Urinary bladder (tissue), 4 donors: ENCODE measurements around the gene TMSB4Y. TPM values are rescaled to one million over a fixed set of nuclear protein-coding genes. Genes with fewer than 3 reads are reported as not detected.

Source experiments
- DNase-seq: peaks from one replicate; pipeline ENCODE4 v3.0.0-alpha.2; 2015; ENCODE audit errors: extremely low spot score
- H3K27ac ChIP-seq: one replicate; pipeline ENCODE4 v1.5.1; 2013; ENCODE audit warnings: low read depth, mild to moderate bottlenecking, moderate library complexity
- H3K36me3 ChIP-seq: one replicate; pipeline ENCODE4 v1.6.1; 2013; ENCODE audit warnings: mild to moderate bottlenecking, moderate library complexity; ENCODE audit not compliant: insufficient read depth
- H3K4me1 ChIP-seq: one replicate; pipeline ENCODE4 v1.6.1; 2013; ENCODE audit warnings: mild to moderate bottlenecking, moderate library complexity; ENCODE audit not compliant: insufficient read depth
- H3K4me3 ChIP-seq: one replicate; pipeline ENCODE4 v1.5.1; 2013; ENCODE audit warnings: low read depth, low read length
- WGBS: extraction: QIAGEN DNeasy Blood & Tissue Kit; methylation state at CpG from one replicate; pipeline ENCODE4 v1.1.7; 2013; 5-methylcytosine and 5-hydroxymethylcytosine counted together
- polyA plus RNA-seq: library from polyadenylated mRNA; stranded (reverse); fragments of 200-250 nt; gene quantifications from one replicate; pipeline ENCODE4 v1.2.3, GENCODE V29; 2013
- total RNA-seq: library from RNA; depleted of rRNA; stranded (reverse); fragments of >200 nt; gene quantifications from one replicate; pipeline ENCODE4 v1.2.3, GENCODE V29; 2014
- donor health status: healthy with polysubstance abuse.
- donor health status: healthy.

The TMSB4Y gene
- total RNA-seq (not detected), polyA plus RNA-seq (3.3 TPM)

- DNase-seq: peak; percentile 48
- peak within 1 kb of the TSS; percentile 96 for H3K27ac ChIP-seq
- peak within 1 kb of the TSS; percentile 51 for H3K4me3 ChIP-seq
- WGBS: under 1% methylated on average over 28 of the region's 28 CpGs
- no peaks in the 10 kb centered on the region for H3K36me3 ChIP-seq
- H3K4me1 ChIP-seq: no peaks in the 10 kb centered on the region
These were observed at the start of gene TMSB4Y for GRCh38 chrY:13703568-13703968. Gene TMSB4Y (plus strand): TSS chrY:13703899.

- DNase-seq: no peak
- H3K4me1 ChIP-seq: no peaks in the 10 kb centered on the region
- no peak overlapping the region for H3K4me3 ChIP-seq
- no peaks in the 10 kb centered on the region for H3K36me3 ChIP-seq
- 97% methylated on average over 1 of the region's 1 CpG for WGBS
- no peak overlapping the region for H3K27ac ChIP-seq
These were observed 39.5 kb upstream of the TMSB4Y start for GRCh38 chrY:13664162-13664561.

GRCh38 chrY:13671122-13671521 is 32.6 kb upstream of the TMSB4Y start:
- H3K27ac ChIP-seq: no peak overlapping the region
- no peaks in the 10 kb centered on the region for H3K36me3 ChIP-seq
- 85% methylated on average over 2 of the region's 2 CpGs for WGBS
- H3K4me3 ChIP-seq: no peak overlapping the region
- no peaks in the 10 kb centered on the region for H3K4me1 ChIP-seq
- no peak for DNase-seq

- no peak overlapping the region for H3K27ac ChIP-seq
- 86% methylated on average over 11 of the region's 11 CpGs for WGBS
- no peaks in the 10 kb centered on the region for H3K36me3 ChIP-seq
- DNase-seq: no peak
- no peak overlapping the region for H3K4me3 ChIP-seq
- H3K4me1 ChIP-seq: no peaks in the 10 kb centered on the region
These were observed 1.4 kb upstream of the TMSB4Y start for GRCh38 chrY:13702276-13702675.

- Histone ChIP-seq H3K36me3 (no peaks in the 10 kb centered on the region), H3K27ac (peak overlapping the region; percentile 96), H3K4me1 (no peaks in the 10 kb centered on the region), H3K4me3 (peak overlapping the region; percentile 51)
- WGBS: under 1% methylated on average over 30 of the region's 30 CpGs
- DNase-seq: no peak
These were observed 627 bp downstream of the TMSB4Y start for GRCh38 chrY:13704121-13704930.

GRCh38 chrY:13705197-13705596 is 1.5 kb downstream of the TMSB4Y start:
- Histone ChIP-seq H3K4me1 (no peaks in the 10 kb centered on the region), H3K4me3 (peak overlapping the region; percentile 18), H3K36me3 (no peaks in the 10 kb centered on the region), H3K27ac (no peak overlapping the region)
- no peak for DNase-seq
- WGBS: 18% methylated on average over 8 of the region's 8 CpGs

- H3K4me1 ChIP-seq: no peaks in the 10 kb centered on the region
- no peaks in the 10 kb centered on the region for H3K36me3 ChIP-seq
- no peak overlapping the region for H3K4me3 ChIP-seq
- WGBS: 100% methylated on average over 1 of the region's 1 CpG
- no peak overlapping the region for H3K27ac ChIP-seq
- DNase-seq: no peak
These were observed 4.3 kb downstream of the TMSB4Y start for GRCh38 chrY:13708038-13708437.

GRCh38 chrY:13718996-13719395 is 15.3 kb downstream of the TMSB4Y start:
- WGBS: 97% methylated on average over 1 of the region's 1 CpG
- DNase-seq: no peak
- Histone ChIP-seq H3K36me3 (no peaks in the 10 kb centered on the region), H3K27ac (no peak overlapping the region), H3K4me1 (no peaks in the 10 kb centered on the region), H3K4me3 (no peak overlapping the region)

- no peak overlapping the region for H3K4me3 ChIP-seq
- H3K36me3 ChIP-seq: no peaks in the 10 kb centered on the region
- 79% methylated on average over 6 of the region's 6 CpGs for WGBS
- no peak for DNase-seq
- H3K4me1 ChIP-seq: no peaks in the 10 kb centered on the region
- H3K27ac ChIP-seq: no peak overlapping the region
These were observed 25.8 kb downstream of the TMSB4Y start for GRCh38 chrY:13729517-13729916.

- no peaks in the 10 kb centered on the region for H3K4me1 ChIP-seq
- 23% methylated on average over 10 of the region's 10 CpGs for WGBS
- H3K36me3 ChIP-seq: no peaks in the 10 kb centered on the region
- no peak overlapping the region for H3K4me3 ChIP-seq
- no peak for DNase-seq
- no peak overlapping the region for H3K27ac ChIP-seq
These were observed 34.9 kb downstream of the TMSB4Y start for GRCh38 chrY:13738618-13739017.

GRCh38 chrY:13751289-13752071 is 47.8 kb downstream of the TMSB4Y start:
- Histone ChIP-seq H3K4me1 (no peaks in the 10 kb centered on the region), H3K4me3 (peak overlapping the region; percentile 46), H3K36me3 (no peaks in the 10 kb centered on the region), H3K27ac (no peak overlapping the region)
- no peak for DNase-seq
- under 1% methylated on average over 60 of the region's 60 CpGs for WGBS

GRCh38 chrY:13754661-13755060 is 51.0 kb downstream of the TMSB4Y start:
- no peak overlapping the region for H3K27ac ChIP-seq
- DNase-seq: no peak
- WGBS: 100% methylated on average over 1 of the region's 1 CpG
- no peaks in the 10 kb centered on the region for H3K36me3 ChIP-seq
- no peaks in the 10 kb centered on the region for H3K4me1 ChIP-seq
- H3K4me3 ChIP-seq: no peak overlapping the region
